ENCODE results near the gene C5orf15. TPM values are rescaled to one million over a fixed set of nuclear protein-coding genes. Genes with fewer than 3 reads are reported as not detected.

The C5orf15 gene
- total RNA-seq (2021; fragmentation: NEBNext Ultra II Directional; extraction: Animal tissue kit (Norgen Biotek cat#: 25700)), result 10 to 100 TPM; 46.2 to 63.5 (median 57.2) TPM
- long read RNA-seq, transcript C5orf15-201 (3 exons, 2,358 nt), result major isoform, 142 of 154 reads
- long read RNA-seq, partial matches to known transcripts, result 4 of 154 reads
- long read RNA-seq, other reads (novel, unspliced or antisense), result 8 of 154 reads

- H3K4me1 Mint-ChIP-seq (ENCODE audit: low read depth), result peaks cover 58% of the 10 kb centered on the region
- peak; percentile 96 for DNase-seq
- peaks cover 5% of the 10 kb centered on the region for H3K27me3 Mint-ChIP-seq (ENCODE audit: insufficient read depth)
- H3K9me3 Mint-ChIP-seq, result peaks cover 4% of the 10 kb centered on the region
- no peak for TF ChIP-seq CTCF (IDR thresholded peaks at IDR 0.05)
- peak within 1 kb of the TSS; percentile 98 for H3K4me3 Mint-ChIP-seq
- H3K27ac Mint-ChIP-seq, result peak within 1 kb of the TSS; percentile 97
- peaks cover 49% of the 10 kb centered on the region for H3K36me3 Mint-ChIP-seq (ENCODE audit: low read depth)
Observed at GRCh38 chr5:133968204-133968980, at the start of gene C5orf15. Gene C5orf15 (minus strand): TSS chr5:133968625. CDS start chr5:133968584, 41 bp downstream.

GRCh38 chr5:134008266-134008749 is 39.9 kb upstream of the C5orf15 start:
- no peak for DNase-seq
- H3K36me3 Mint-ChIP-seq (ENCODE audit: low read depth), result peaks cover 17% of the 10 kb centered on the region
- no peak overlapping the region for H3K27ac Mint-ChIP-seq
- no peak overlapping the region for H3K4me3 Mint-ChIP-seq
- TF ChIP-seq CTCF (IDR thresholded peaks at IDR 0.05), result no peak
- peaks cover 25% of the 10 kb centered on the region for H3K27me3 Mint-ChIP-seq (ENCODE audit: insufficient read depth)
- peaks cover 5% of the 10 kb centered on the region; the same call in 1 of the 2 replicates for H3K9me3 Mint-ChIP-seq
- peaks cover 14% of the 10 kb centered on the region for H3K4me1 Mint-ChIP-seq (ENCODE audit: low read depth)

- Mint-ChIP-seq H3K4me3 (no peak overlapping the region), H3K27me3 (ENCODE audit: insufficient read depth) (peaks cover 19% of the 10 kb centered on the region), H3K4me1 (ENCODE audit: low read depth) (peaks cover 20% of the 10 kb centered on the region), H3K36me3 (ENCODE audit: low read depth) (peaks cover 18% of the 10 kb centered on the region), H3K9me3 (peaks cover 5% of the 10 kb centered on the region; the same call in 1 of the 2 replicates), H3K27ac (no peak overlapping the region)
- TF ChIP-seq CTCF (IDR thresholded peaks at IDR 0.05), result no peak
- DNase-seq, result no peak
Observed at GRCh38 chr5:134007581-134008265, 39.3 kb upstream of the C5orf15 start.

- Mint-ChIP-seq H3K36me3 (ENCODE audit: low read depth) (peaks cover 16% of the 10 kb centered on the region), H3K27ac (no peak overlapping the region), H3K4me3 (peak overlapping the region; percentile 94; the same call in 1 of the 2 replicates), H3K4me1 (ENCODE audit: low read depth) (peaks cover 31% of the 10 kb centered on the region), H3K9me3 (no peaks in the 10 kb centered on the region), H3K27me3 (ENCODE audit: insufficient read depth) (peaks cover 5% of the 10 kb centered on the region)
- DNase-seq, result no peak
- TF ChIP-seq CTCF (IDR thresholded peaks at IDR 0.05), result no peak
Observed at GRCh38 chr5:134006115-134006514, 37.7 kb upstream of the C5orf15 start.

- H3K36me3 Mint-ChIP-seq (ENCODE audit: low read depth), result peaks cover 16% of the 10 kb centered on the region
- no peak for TF ChIP-seq CTCF (IDR thresholded peaks at IDR 0.05)
- no peak for DNase-seq
- peaks cover 5% of the 10 kb centered on the region for H3K27me3 Mint-ChIP-seq (ENCODE audit: insufficient read depth)
- H3K4me3 Mint-ChIP-seq, result peak overlapping the region; percentile 94
- H3K4me1 Mint-ChIP-seq (ENCODE audit: low read depth), result peaks cover 31% of the 10 kb centered on the region
- H3K27ac Mint-ChIP-seq, result peak overlapping the region; percentile 93
- no peaks in the 10 kb centered on the region for H3K9me3 Mint-ChIP-seq
Observed at GRCh38 chr5:134005417-134006061, 37.1 kb upstream of the C5orf15 start.

All from HFFc6 (cell line).